KOPT-K1 (cell line): ENCODE results near the gene XBP1.
"Not testable (repeated sequence)": the region's sequence is repeated elsewhere in the genome, so short reads cannot be mapped to it uniquely, and the experiment has no call there.

Source experiments
- H3K27ac ChIP-seq: fragments of 200-600 bp; sonication (generic); 2 replicates; pipeline ENCODE4 v1.5.1; 2016; ENCODE audit warnings: antibody characterized with exemption, mild to moderate bottlenecking, low read depth, low read length; ENCODE audit not compliant: poor library complexity, severe bottlenecking
- H3K36me3 ChIP-seq: fragments of 200-600 bp; sonication (generic); 2 replicates; pipeline ENCODE4 v1.5.1; 2017; ENCODE audit warnings: antibody characterized with exemption, mild to moderate bottlenecking, low read length, moderate library complexity; ENCODE audit not compliant: insufficient read depth
- H3K9me3 ChIP-seq: fragments of 200-600 bp; sonication (generic); 2 replicates; pipeline ENCODE4 v1.5.1; 2017; ENCODE audit warnings: antibody characterized with exemption, low read length, mild to moderate bottlenecking; ENCODE audit not compliant: insufficient read depth, poor library complexity, severe bottlenecking

The XBP1 gene

DNA sequence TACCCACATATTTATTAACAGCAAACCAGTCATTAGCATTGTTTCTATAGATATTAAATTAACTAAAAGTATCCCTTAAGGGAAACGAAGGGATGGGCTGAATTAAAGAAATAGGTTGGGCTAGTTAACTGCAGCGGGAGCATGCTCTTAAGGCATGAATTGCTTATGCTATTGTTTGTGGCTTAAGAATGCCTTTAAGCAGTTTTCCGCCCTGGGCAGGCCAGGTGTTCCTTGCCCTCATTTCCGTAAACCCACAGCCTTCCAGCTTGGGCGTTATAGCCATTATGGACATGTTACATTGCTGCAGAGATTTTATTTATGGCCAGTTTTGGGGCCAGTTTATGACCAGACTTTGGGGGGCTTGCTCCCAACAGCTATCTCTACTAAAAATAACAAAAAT lies 5.1 kb upstream of the XBP1 start:
- H3K36me3 ChIP-seq, H3K27ac ChIP-seq, H3K9me3 ChIP-seq: not testable (repeated sequence)

DNA sequence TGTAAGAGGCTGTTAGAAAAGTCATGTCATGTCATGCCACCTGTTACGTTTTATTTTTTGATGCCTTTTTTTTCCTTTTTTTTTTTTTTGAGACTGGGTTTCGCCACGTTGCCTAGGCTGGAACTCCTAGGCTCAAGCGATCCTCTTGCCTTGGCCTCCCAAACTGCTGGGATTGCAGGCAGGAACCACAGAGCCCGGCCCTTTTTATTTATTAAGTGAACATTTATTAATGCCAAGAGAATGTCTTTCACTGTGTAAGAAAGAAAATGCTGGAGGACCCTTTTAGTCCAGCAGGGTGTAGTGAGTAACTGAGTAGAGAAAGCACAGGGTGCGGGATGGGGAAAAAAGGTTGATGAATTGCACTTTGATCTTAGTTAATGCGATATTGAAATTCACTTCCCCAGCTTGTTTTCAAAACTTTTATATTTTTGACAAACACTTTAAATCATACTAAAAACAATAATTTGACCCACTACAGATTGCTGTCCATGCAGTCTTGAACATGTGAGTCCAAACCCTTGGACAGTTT lies 2.3 kb upstream of the XBP1 start:
- Histone ChIP-seq H3K9me3 (no peaks in the 10 kb centered on the region), H3K36me3 (peaks cover 10% of the 10 kb centered on the region; the same call in 1 of the 2 replicates), H3K27ac (peak overlapping the region; percentile 46)

DNA sequence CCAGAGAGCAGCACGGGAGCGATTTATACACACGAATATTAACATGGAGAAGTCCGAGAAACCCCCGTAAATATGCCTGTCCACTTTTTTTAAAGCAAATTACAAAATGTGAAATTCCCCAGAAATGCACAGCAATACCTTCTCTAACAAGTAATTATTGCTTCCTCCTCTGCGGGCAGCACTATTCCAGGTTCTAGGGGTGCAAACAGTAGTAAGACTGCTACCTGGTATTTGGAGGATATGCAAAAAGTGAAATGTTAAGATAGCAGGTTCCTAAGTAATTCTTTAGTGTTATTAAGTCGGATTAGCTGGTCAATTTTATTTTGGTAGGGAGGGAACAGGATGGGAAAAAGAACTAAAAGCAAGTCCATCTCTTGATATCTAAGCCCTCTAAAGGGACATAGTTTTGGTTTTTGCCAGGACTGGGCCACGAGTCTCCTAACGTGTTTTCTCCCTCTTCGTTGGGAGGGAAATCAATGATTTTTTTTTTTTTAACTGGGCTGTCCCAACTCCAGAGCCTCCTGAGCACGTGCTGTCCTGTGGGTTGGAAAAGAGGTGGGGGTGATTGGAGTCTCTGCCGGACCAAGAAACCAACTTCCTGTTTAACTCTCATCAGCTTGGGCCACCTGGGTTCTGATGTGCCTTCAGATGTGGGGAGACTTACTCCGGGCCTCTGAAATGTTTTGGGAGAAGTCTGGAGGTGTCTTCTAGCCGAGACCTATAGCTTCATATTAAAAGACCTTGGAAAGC lies 1.7 kb upstream of the XBP1 start:
- Histone ChIP-seq H3K27ac (peak overlapping the region; percentile 46), H3K9me3 (no peaks in the 10 kb centered on the region), H3K36me3 (peaks cover 15% of the 10 kb centered on the region)

DNA sequence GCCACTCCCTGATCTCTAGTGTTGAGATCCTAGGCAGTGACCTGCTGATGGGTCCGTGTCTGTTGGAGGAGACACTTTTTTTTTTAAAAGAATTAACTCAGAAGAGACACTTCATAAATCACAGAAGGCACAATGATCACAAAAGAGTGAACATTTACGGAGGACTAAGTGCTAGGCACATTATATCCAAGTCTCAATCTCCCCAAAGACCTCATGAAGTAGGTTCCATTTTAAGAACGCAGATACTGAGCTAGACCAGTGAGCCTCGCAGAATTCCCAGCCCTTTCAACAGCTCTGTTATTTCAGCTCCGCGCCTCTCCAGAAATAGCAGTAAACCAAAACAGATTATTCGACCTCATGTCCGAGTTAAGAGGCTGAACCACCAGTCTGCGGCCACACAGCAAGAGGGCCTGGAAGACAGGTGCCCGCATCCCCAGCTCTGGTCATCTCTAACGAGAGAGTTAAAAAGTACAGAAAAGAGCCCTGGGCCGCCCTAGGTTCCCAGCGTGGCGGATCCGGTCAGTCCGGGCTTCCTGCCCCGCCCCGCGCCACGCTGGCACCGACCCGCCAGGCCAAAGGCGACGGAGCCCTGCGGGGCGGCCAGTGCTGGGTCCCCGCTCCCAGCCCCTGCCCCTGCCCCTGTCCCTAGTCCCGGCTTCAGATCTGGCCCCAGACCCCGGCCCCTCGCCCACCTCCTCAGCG lies 612 bp downstream of the XBP1 start:
- peak overlapping the region; percentile 69 for H3K27ac ChIP-seq
- no peaks in the 10 kb centered on the region for H3K9me3 ChIP-seq
- peaks cover 38% of the 10 kb centered on the region for H3K36me3 ChIP-seq

DNA sequence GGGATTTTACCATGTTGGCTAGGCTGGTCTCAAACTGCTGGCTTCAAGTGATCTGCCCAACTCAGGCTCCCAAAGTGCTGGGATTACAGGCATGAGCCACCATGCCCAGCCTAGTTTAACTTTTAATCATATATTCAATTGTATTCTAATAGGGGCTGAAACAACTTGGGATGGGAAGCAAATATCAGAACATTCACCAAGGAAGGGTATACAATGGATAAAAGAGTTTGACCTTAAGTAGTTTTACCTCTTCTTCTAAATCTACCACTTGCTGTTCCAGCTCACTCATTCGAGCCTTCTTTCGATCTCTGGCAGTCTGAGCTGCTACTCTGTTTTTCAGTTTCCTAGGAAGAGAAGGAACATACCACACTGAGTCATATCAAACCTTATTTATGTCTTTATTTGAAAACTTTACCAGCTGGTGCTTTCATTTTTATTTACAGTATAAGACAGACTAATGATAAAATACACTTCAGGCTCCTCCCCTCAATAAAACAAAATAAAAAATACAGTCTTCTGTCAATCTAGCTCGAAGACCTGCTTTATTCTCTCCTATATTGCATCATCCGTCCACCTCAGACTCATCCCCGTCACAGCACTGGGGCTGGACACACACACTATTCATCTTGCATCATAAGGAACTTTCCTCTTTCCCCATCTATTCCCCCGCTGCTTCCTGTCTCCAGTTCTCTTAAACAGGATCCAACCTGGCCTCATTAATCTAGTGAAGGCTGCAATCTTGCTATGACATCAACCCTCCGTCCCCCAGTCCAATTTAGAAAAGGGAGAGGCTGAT lies 1.4 kb downstream of the XBP1 start:
- H3K36me3 ChIP-seq, result peaks cover 46% of the 10 kb centered on the region

DNA sequence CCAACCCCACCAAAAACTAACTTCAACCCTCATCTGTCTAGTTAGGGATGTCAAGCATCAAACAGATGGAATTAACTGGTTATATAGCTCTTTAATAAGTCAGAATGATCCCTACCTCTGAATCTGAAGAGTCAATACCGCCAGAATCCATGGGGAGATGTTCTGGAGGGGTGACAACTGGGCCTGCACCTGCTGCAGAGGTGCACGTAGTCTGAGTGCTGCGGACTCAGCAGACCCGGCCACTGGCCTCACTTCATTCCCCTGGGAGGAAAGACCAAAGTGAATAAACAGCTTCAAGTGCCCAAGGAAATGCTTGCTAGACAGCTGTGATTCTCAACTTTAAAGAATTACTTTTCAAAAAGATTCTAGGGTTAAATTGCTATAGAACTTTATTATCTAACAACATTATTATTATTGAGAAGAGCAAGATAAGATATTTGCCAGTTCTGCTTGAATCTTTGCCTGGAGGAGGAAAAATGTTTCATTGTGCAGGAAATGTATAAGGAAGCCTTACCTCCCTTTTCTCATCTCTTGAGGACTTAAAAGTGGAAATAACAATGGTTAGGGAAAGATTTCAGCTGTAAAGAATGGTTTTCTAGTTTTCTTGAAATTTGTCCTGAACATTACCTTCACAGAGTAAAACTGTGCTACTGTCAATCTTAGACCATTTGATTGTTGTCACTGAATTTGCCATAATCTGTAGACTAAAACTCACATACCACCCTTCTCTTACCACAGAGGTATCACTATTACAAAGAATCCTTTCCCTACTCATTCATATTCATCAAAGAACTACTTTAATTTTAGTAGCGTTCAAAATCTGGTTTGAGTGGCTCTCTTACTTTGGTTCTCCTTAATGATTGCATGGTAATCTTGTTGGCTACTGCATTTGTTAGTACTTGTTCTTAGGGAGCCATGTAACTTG lies 4.2 kb downstream of the XBP1 start:
- peaks cover 60% of the 10 kb centered on the region for H3K36me3 ChIP-seq
- no peak overlapping the region for H3K27ac ChIP-seq
- H3K9me3 ChIP-seq, result no peaks in the 10 kb centered on the region

More for the DNA sequence above, 1.4 kb downstream of the XBP1 start:
- peak overlapping the region; percentile 69 for H3K27ac ChIP-seq
- no peaks in the 10 kb centered on the region for H3K9me3 ChIP-seq

DNA sequence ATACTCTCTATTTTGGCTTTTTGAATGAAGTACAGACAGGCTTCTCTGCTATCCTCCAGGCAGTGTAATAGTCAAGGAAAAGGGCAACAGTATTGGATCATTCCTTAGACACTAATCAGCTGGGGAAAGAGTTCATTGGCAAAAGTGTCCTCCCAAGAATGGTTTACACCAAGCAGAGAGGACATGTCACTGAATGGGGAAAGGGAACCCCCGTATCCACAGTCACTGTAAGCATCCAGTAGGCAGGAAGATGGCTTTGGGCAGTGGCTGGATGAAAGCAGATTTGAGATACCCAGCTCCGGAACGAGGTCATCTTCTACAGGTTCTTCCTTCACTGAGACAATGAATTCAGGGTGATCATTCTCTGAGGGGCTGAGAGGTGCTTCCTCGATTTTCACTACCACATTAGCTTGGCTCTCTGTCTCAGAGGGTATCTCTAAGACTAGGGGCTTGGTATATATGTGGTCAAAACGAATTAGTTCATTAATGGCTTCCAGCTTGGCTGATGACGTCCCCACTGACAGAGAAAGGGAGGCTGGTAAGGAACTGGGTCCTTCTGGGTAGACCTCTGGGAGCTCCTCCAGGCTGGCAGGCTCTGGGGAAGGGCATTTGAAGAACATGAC lies 5.2 kb downstream of the XBP1 start:
- Histone ChIP-seq H3K9me3 (no peaks in the 10 kb centered on the region), H3K36me3 (peaks cover 62% of the 10 kb centered on the region), H3K27ac (no peak overlapping the region)

DNA sequence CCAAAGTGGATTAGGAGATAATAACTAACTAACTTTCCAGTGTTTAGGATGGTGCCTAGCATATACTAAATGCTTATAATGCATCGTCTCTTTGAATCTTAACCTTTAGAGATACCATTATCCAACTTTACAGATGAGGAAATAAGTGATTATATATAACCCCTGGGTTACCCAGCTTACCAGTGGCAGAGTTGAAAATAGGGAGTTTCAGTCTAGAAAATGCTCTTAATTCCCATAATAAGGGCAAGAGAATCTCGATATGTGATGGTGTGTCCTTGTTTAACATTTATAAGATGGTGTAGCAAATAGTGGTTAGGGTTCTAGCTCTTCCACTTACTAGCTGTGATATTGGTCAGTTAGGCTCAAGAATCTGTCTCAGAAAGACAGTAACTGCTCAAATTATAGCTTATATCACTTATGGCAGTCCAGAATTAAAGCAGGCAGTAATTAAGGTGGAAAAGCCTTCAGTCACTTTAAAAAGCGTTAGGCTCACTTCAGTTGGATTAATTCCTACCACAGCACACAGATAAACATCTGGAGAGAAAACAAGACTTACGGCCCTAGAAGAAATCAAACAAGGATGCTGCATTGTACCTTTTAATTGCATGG lies 6.3 kb downstream of the XBP1 start:
- Histone ChIP-seq H3K9me3 (no peaks in the 10 kb centered on the region), H3K36me3 (peaks cover 72% of the 10 kb centered on the region), H3K27ac (no peak overlapping the region)

DNA sequence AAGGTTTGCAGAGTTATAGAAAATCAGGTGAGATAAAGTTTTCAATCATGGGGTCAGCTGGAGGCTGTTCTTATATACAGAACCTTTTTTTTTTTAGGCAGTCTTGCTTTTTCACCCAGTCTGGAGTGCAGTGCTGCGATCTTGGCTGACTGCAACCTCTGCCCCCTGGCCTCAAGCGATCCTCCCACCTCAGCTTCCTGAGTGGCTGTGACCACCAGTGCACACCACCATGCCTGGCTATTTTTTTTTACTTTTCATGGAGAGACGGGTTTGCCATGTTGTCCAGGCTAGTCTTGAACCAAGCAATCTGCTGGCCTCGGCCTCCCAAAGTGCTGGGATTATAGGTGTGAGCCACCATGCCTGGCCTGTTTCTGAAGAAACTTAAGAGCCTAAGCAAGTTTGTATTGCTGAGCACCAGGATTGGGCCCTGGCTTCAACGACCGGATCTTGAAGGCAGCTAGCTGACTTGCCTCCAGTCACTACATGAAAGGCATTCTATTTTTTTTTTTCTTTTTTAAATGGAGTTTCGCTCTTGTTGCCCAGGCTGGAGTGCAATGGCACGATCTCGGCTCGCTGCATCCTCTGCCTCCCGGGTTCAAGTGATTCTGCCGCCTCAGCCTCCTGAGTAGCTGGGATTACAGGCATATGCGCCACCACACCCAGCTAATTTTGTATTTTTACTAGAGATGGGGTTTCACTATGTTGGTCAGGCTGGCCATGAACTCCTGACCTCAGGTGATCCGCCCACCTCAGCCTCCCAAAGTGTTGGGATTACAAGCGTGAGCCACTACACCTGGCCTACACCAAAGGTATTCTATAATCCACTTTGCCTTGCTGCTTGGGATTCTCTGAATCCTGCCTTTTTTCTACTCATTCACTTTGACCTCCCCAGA lies 7.6 kb downstream of the XBP1 start:
- peaks cover 74% of the 10 kb centered on the region for H3K36me3 ChIP-seq
- no peak overlapping the region for H3K27ac ChIP-seq
- H3K9me3 ChIP-seq, result no peaks in the 10 kb centered on the region

DNA sequence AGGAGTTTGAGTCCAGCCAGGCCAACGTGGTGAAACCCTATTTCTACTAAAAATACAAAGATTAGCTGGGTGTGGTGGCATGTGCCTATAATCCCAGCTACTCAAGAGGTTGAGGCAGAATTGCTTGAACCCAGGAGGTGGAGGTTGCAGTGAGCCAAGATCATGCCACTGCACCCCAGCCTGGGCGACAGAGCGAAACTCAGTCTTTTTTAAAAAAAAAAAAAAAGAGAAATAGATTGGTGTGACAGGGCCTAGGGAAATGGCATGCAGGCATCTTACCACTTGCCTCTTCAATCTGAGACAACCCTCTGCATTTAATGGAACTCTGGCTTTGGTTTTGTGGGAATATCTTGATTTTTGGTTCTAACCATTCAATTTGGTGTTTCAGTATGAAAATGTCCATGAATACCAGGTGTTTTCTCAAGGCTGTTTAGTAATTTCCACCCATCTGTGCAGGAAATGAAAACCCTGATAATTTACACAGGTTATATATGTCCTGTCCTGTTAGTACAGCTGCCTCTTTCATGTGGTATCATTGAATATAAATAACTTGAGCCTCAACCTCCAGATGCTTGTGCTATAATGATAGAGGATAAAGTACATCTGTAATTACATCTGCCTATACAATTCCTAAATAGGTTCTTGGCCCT lies 8.4 kb downstream of the XBP1 start:
- H3K27ac ChIP-seq, result no peak overlapping the region
- no peaks in the 10 kb centered on the region for H3K9me3 ChIP-seq
- H3K36me3 ChIP-seq, result peaks cover 76% of the 10 kb centered on the region

DNA sequence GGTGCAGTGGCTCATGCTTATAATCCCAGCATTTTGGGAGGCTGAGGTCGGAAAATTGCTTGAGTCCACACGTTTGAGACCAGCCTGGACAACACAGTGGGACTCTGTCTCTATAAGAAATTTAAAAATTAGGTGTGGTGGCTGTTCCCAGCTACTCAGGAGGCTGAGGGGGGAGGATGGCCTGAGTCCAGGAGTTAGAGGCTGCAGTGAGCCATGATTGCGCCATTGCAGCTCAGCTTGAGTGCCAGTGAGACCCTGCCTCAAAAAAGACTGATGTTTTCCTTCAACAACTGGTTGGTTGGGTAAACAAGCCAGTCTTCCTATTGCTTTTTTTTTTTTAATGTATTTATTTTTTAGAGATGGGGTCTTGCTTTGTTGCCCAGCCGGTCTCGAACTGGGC lies 9.2 kb downstream of the XBP1 start:
- H3K36me3 ChIP-seq, result peaks cover 76% of the 10 kb centered on the region
- no peak overlapping the region for H3K27ac ChIP-seq

DNA sequence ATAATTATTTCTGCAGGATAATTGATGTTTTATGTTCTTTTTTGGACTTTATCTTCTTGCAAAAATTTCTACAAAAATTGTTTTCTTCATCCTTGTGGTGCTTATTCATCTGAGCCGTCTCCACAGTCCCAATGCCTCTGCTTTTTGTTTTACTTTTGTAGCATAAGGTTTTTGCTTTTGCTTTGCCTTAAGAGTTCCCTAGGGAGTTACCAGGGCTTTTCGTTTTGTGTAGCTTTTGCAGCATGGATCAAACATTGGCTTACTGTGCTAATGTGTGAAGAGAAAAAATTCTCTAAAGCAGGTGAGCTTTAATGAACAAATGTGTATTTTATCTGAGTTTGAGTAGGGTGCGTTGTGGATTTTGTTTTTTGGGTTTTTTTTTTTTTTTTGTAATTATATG lies 11.8 kb downstream of the XBP1 start:
- Histone ChIP-seq H3K9me3 (no peaks in the 10 kb centered on the region), H3K27ac (no peak overlapping the region), H3K36me3 (peaks cover 76% of the 10 kb centered on the region)

More for the DNA sequence above, 9.2 kb downstream of the XBP1 start:
- H3K9me3 ChIP-seq, result no peaks in the 10 kb centered on the region
